KOPT-K1 (cell line): Measurements from ENCODE around the gene HGF.

Experiments used
- H3K27ac ChIP-seq: fragments of 200-600 bp; sonication (generic); 2 replicates; pipeline ENCODE4 v1.5.1; 2016; ENCODE audit warnings: antibody characterized with exemption, mild to moderate bottlenecking, low read depth, low read length; ENCODE audit not compliant: poor library complexity, severe bottlenecking
- H3K36me3 ChIP-seq: fragments of 200-600 bp; sonication (generic); 2 replicates; pipeline ENCODE4 v1.5.1; 2017; ENCODE audit warnings: antibody characterized with exemption, mild to moderate bottlenecking, low read length, moderate library complexity; ENCODE audit not compliant: insufficient read depth
- H3K9me3 ChIP-seq: fragments of 200-600 bp; sonication (generic); 2 replicates; pipeline ENCODE4 v1.5.1; 2017; ENCODE audit warnings: antibody characterized with exemption, low read length, mild to moderate bottlenecking; ENCODE audit not compliant: insufficient read depth, poor library complexity, severe bottlenecking

Gene HGF

DNA sequence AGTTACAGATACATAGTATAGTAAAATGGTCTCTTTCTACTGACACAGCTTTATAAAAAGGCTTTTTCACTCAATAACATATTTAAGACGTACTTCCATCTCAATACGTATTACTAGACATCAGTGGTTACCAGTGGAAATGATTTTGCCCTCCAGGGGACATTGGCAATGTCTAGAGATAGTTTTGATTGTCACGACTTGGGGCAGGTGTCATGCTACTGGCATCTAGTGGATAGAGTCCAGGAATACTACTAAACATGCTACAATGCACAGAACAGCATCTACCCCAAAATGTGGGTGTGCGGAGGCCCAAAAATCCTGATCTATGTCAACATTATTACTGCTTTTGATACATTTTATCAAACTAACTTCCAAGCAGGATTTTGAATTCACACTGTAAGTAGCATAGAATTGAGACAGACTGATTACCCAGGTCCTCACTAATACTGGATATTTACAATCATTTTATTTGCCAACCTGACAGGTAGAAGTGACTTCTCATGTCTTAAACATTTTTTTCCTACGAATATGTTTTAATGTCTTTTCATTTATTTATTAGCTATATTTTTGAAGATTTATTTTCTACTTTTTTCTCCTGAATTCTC is 53.8 kb downstream of the HGF start:
- Histone ChIP-seq H3K9me3 (no peaks in the 10 kb centered on the region), H3K36me3 (no peaks in the 10 kb centered on the region), H3K27ac (no peak overlapping the region)

DNA sequence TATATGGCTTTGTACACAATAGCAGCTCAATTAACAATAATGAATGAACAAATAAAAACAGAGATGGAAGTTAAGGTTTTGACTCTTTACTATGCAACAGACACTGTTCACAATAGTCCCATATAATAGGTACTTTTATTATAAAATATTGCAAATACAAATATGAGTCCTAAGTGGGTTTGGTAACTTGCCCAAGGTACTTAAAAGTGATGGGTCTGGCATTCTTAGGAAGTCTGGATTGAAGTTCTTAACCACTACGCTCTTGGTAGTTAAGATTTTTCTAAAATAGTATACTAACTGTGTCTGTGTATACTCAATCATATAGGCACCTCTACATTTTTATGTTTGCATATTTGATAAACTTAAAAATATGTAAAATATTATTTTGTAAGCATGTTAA is 55.5 kb downstream of the HGF start:
- Histone ChIP-seq H3K9me3 (no peaks in the 10 kb centered on the region), H3K27ac (no peak overlapping the region), H3K36me3 (no peaks in the 10 kb centered on the region)

DNA sequence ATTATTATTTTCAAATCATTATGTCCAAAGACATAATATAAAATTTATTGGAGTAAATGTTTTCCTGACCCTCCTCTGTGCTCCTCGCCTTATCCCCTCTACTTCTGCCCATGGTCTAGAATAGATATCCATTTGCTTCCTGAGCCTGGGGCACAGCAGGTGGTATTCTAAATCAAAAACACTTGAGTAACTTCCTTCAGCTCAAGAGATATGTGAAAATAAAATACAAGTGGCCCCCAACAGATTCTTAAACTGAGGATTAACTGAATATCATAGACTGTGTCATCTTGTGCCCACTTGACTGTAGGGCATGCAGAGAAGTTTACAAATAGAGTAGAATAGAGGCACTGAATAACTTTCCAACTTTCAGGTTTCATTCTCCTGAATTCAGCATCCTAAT is 59.1 kb downstream of the HGF start:
- no peak overlapping the region for H3K27ac ChIP-seq
- H3K9me3 ChIP-seq = no peaks in the 10 kb centered on the region
- H3K36me3 ChIP-seq = no peaks in the 10 kb centered on the region

DNA sequence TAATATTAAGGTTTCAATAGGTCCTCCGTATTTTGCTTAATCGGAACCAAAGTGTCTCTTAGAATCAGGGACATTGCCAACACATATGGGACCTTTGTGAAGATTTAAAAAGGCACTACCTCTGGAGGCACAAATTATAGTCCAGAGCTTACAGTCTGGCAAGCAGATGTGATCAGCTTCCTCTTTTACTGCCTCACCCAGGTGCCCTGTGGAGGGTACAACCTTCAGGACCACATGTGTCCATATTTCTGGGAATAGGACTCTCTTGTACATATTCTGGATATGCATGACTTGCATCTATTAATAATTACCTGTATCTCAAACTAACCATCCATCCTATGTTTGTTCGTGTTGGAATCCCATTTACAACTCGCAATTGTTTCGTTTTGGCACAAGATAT is 60.0 kb downstream of the HGF start:
- no peaks in the 10 kb centered on the region for H3K36me3 ChIP-seq
- no peaks in the 10 kb centered on the region for H3K9me3 ChIP-seq
- H3K27ac ChIP-seq = no peak overlapping the region

DNA sequence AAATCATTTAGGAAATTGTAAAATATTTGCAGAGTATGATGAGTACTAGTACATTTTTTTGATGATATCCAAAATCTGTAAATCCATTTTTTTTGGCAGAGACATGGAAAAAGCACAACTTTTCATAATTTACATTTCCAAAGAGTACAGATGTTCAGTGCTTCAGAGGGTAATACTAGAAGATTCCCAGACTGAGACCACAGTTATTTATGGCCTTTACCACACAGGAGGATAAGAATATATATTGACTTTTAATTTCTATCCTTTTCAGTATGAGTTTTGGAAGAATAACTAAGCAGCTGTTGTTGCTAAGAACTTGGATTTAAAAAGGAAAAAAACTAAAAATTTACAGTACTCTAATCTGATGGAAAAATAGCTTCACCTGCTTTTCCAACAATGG is 61.9 kb downstream of the HGF start:
- Histone ChIP-seq H3K27ac (no peak overlapping the region), H3K9me3 (no peaks in the 10 kb centered on the region), H3K36me3 (no peaks in the 10 kb centered on the region)

DNA sequence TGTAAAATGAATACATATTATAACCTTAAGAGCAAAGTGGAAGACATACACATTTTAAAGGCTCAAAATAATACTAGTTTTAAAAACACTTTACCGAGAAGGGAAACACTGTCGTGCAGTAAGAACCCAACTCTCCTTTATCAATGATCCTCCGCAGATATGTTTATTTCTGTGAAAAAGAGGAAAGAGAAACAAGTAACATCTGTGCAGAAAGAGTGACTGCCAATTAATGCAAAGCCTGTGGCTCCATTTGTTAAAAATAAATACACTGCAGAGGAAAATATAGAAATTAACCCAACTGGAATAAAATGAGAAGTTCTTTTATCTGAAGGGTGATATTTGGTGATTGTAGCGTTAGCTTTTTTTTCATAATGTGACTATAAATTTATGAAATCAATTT is 62.7 kb downstream of the HGF start:
- no peak overlapping the region for H3K27ac ChIP-seq
- no peaks in the 10 kb centered on the region for H3K36me3 ChIP-seq
- H3K9me3 ChIP-seq = no peaks in the 10 kb centered on the region

DNA sequence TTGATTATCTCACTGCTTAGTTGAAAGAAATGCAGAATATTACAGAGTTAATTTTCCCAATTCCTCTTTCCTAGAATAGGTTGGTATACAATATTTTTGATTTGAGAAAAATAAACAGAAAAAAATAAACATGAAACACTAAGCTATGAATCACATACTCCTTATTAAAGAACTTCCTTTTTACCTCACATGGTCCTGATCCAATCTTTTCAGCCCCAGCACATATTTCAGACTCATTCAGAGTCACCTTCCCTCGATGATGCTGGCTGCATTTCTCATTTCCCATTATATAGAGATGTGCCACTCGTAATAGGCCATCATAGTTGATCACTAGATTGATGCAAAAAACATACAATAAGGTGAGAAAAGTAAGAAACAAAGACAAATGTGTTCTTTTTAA is 64.6 kb downstream of the HGF start:
- no peak overlapping the region for H3K27ac ChIP-seq
- no peaks in the 10 kb centered on the region for H3K36me3 ChIP-seq
- no peaks in the 10 kb centered on the region for H3K9me3 ChIP-seq

DNA sequence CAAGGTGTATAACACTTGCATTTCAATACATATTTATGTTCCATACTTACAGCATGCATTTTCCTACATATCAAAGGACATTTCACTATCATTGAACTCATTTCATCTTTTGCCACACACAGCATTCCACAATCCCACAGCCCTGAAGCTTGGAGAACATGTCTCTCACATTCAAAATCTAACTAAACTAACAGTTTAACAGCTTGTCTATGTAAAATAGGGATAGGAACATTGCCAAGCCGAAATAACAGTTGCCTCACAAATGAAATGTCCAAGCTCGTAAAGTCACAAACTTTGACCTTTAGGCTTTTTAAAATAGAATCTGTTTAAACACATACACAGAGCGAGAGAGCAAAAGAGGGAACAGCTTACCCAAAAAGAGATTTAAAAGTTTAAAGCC is 65.3 kb downstream of the HGF start:
- Histone ChIP-seq H3K27ac (no peak overlapping the region), H3K36me3 (no peaks in the 10 kb centered on the region), H3K9me3 (no peaks in the 10 kb centered on the region)

DNA sequence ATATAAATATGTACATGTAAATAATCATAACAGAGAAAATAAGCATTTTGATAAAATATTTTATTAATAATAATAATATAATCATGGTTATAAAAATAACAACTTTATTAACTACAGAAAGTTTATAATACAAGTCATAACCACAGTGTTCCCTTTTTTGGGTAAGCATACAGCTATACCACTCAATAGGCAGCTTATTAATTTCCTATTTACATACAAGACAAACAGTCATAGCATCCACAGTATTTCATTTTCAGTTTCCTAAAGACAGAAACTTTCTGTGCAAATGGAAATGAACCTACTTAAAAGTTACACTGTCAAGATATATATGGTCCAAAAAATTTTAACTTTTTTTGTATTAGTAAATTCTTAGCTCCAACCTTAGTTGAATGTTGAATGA is 70.9 kb downstream of the HGF start:
- H3K27ac ChIP-seq = no peak overlapping the region
- H3K36me3 ChIP-seq = no peaks in the 10 kb centered on the region
- no peaks in the 10 kb centered on the region for H3K9me3 ChIP-seq

DNA sequence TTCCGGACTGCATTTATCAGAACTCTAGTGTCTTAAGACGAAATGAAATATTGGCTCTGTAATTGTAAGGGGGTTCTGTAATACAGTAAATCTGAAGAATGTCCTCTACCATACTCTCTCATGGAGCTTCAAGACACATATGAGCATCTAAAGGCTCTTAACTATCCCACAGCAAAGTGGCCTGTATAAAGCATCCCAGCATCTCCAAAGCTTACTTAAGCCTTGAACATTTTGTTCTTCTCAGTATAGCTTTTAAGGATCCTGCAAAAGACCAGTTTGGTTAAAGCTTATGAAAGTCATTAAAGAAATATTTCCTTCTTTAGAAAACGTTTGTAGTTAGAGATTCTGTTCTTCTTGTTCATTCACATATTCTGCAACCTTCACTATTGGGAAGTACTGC is 75.1 kb downstream of the HGF start:
- H3K27ac ChIP-seq = no peak overlapping the region

DNA sequence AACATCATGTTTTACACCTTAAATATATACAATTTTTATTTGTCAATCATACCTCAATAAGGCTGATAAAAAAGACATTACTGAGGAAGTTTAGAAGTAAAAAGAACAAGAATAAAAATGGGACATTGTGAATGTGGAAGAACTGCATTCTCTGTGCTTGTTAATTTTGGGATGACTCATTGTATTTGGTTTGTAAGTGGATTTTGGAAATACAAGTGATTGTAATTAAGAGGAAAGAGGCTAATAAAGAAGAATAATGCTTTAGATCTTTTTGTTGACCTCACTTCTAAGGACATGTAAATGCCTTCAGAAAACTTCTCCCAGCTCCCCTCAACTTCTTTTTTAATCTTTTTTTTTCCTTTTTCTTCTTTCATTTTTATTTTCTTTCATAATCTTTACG is 76.0 kb downstream of the HGF start:
- Histone ChIP-seq H3K9me3 (no peaks in the 10 kb centered on the region), H3K36me3 (no peaks in the 10 kb centered on the region), H3K27ac (no peak overlapping the region)

More for the DNA sequence above, 75.1 kb downstream of the HGF start:
- H3K36me3 ChIP-seq = no peaks in the 10 kb centered on the region
- H3K9me3 ChIP-seq = no peaks in the 10 kb centered on the region

DNA sequence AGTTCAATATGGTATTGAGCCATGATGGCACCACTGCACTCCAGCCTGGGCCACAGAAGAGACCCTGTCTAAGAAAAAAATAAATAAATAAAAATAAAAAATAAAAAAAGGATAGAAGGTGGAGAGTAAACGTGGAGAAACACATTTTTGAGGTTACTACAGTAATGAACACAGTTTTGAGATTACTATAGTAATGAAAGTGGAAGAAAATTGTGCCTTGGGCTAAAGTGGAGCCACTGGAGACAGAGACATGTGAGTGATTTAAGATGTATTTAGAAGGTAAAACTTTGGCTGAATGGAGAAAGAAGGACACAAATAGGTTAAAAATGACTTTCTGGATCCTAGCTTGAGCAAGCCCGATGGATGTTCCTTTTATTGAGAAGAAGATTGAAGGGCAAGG is 76.8 kb downstream of the HGF start:
- no peak overlapping the region for H3K27ac ChIP-seq
- no peaks in the 10 kb centered on the region for H3K36me3 ChIP-seq
- H3K9me3 ChIP-seq = no peaks in the 10 kb centered on the region

DNA sequence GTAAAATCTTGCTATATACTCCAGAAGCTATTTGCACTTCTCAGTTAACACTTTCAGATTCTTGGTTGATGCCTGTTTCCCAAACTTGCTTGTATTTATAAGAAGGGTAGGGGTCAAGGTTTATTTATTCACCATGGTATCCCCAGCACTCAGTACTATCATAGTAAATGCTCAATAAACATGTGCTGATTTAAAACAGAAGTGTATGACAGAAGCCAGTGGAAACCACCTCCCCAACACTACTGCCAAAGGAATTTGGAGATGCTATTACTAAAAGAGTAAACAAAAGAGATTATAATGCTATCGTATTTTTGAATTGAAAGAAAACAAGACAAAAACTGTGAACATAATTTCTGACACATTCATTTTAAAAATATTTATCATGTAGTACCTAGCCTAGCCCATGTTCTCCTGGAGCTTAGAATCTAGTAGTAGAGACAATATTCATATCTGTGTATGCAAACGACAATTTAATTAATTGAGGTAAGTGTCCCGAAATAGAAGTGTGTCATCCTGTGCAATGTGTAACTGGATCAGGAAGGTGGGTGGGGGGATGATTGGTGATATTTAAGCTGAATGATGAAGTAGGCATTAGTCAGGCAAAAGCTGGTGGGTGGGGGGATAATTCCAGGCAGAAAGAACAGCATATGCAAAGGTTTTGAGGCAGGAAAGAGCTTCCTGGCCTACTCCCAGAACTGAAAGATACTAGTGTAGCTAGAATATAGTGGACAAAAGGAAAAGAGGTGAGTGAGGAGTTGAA is 77.5 kb downstream of the HGF start:
- no peaks in the 10 kb centered on the region for H3K36me3 ChIP-seq
- H3K9me3 ChIP-seq = no peaks in the 10 kb centered on the region
- H3K27ac ChIP-seq = no peak overlapping the region

DNA sequence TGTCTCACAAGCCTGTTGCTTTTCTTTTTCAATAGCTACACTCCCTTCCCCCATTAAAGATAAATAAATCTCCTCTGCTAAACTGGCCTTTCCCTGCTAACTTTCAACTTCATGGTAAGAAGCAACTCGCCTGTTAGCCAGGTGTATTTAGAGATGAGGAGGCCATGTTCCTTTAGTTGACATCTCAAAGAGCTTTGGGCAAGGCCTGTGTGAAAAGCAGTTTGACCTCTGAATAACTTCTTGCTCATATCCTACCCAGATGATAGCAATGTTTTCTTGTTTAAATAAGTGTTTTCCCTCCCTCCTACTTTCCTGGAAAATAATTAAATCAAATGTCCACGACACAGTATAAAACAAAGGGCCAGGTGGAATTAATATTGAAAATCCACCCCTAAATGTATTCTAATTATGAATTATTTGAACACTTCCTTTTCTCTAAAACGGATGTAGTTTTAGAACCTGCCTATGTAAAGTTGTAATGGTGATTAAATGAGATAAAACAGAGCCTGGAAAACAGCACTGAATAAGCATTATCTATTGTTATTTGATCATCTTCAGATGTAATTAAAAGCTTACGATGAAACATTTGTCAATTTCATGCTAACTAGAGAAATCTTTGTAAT is 78.5 kb downstream of the HGF start:
- no peaks in the 10 kb centered on the region for H3K36me3 ChIP-seq
- no peaks in the 10 kb centered on the region for H3K9me3 ChIP-seq
- no peak overlapping the region for H3K27ac ChIP-seq

DNA sequence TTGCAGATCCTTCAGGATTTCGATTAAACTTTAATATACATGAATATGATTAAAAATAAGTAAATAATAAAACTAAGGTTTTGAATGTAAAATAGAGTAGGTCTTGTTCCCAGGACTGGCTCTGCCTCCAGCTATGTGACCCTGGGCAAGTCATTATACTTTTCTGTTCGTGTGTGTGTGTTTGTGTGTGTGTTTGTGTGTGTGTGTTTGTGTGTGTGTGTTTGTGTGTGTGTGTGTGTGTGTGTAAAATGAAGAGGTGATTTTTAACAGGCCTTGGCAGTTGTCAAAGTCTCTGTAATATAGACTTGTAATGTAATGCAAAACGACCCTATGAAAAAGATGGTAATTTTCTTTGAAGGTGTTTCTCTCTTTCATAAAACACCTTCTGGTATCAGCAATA is 79.2 kb downstream of the HGF start:
- no peaks in the 10 kb centered on the region for H3K9me3 ChIP-seq
- no peaks in the 10 kb centered on the region for H3K36me3 ChIP-seq
- no peak overlapping the region for H3K27ac ChIP-seq

DNA sequence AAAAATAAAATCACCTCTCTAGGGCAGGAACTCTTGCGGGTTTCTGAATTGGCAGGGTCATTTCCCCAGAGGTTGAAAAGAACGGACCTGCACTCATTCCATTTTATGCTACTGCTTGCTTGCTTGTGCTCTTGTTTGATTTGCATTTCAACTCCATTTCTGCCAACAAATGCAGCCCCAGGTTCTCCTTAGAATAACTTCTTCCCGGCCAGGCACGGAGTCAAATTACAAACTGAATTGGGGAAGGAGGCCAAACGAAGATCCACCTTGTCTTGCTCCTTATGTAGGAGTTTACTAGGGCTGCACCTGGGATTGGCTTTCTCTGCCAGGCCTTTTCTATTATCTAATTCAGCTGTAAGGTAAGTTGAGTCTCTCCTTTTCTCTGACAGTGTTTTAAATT is 79.6 kb downstream of the HGF start:
- Histone ChIP-seq H3K27ac (no peak overlapping the region), H3K36me3 (no peaks in the 10 kb centered on the region), H3K9me3 (no peaks in the 10 kb centered on the region)
